K562 (cell line): Measurements from ENCODE around the gene AGAP3. TPM values are rescaled to one million over a fixed set of nuclear protein-coding genes. Genes with fewer than 3 reads are reported as not detected.
A peak's percentile ranks its signal among the peaks of the same experiment; 100 is the strongest.

Experiments used
- CBX5 ChIP-seq: IDR thresholded peaks from 2 replicates; pipeline ENCODE4 v1.6.1; 2014; ENCODE audit warnings: low read depth, borderline replicate concordance
- CEBPB ChIP-seq: fragments of 450-650 bp; IDR thresholded peaks from 2 replicates; pipeline ENCODE4 v1.6.1; 2016; ENCODE audit warnings: missing genetic modification characterization, missing compliant biosample characterization
- CTCFL ChIP-seq: IDR thresholded peaks from 2 replicates; pipeline ENCODE4 v1.6.1; 2011; ENCODE audit warnings: borderline replicate concordance, low read depth, mild to moderate bottlenecking, moderate library complexity, low read length; ENCODE audit not compliant: insufficient read depth, poor library complexity, severe bottlenecking
- LARP7 ChIP-seq: fragments of 450-650 bp; IDR thresholded peaks from 2 replicates; pipeline ENCODE4 v1.6.1; 2016
- MCM5 ChIP-seq: fragments of 450-650 bp; IDR thresholded peaks from 2 replicates; pipeline ENCODE4 v1.6.1; 2016; ENCODE audit warnings: low read depth
- NEUROD1 ChIP-seq: fragments of 150-350 bp; IDR thresholded peaks from 2 replicates; pipeline ENCODE4 v1.6.1; 2014; ENCODE audit warnings: borderline replicate concordance, low read length, low read depth; ENCODE audit not compliant: partially characterized antibody
- POLR2B ChIP-seq: fragments of 450-650 bp; IDR thresholded peaks from 2 replicates; pipeline ENCODE4 v1.6.1; 2018; ENCODE audit warnings: low read depth; ENCODE audit not compliant: partially characterized antibody
- RUNX1 ChIP-seq: sonication (generic); IDR thresholded peaks from 2 replicates; pipeline ENCODE4 v1.6.1; 2016; ENCODE audit warnings: antibody characterized with exemption, low read depth
- SMARCA4 ChIP-seq: fragments of 450-650 bp; IDR thresholded peaks from 2 replicates; pipeline ENCODE4 v1.6.1; 2016
- SMC3 ChIP-seq: conservative IDR thresholded peaks from 2 replicates; pipeline ENCODE4 v1.6.1; 2011; ENCODE audit warnings: low read depth, low read length, improper control_type of control experiment; ENCODE audit not compliant: insufficient read depth
- USF2 ChIP-seq: sonication (generic); formaldehyde crosslinking; IDR thresholded peaks from 2 replicates; pipeline ENCODE4 v1.5.0; 2020; ENCODE audit warnings: missing genetic modification reagents
- ZBTB5 ChIP-seq: fragments of 450-650 bp; IDR thresholded peaks from 2 replicates; pipeline ENCODE4 v1.6.1; 2017; ENCODE audit warnings: antibody characterized with exemption
- ZFP30 ChIP-seq: fragments of 250-450 bp; sonication (Bioruptor Pico); IDR thresholded peaks from 2 replicates; pipeline ENCODE4 v1.8.0; 2022; ENCODE audit warnings: moderate library complexity, mild to moderate bottlenecking, inconsistent platforms, borderline replicate concordance
- ZNF280A ChIP-seq: fragments of 450-650 bp; IDR thresholded peaks from 2 replicates; pipeline ENCODE4 v1.6.1; 2018; ENCODE audit warnings: mild to moderate bottlenecking, low read depth; ENCODE audit not compliant: partially characterized antibody
- ZNF436 ChIP-seq: fragments of 250-450, 450-650 bp; sonication (Bioruptor Pico); formaldehyde crosslinking; IDR thresholded peaks from 2 replicates; pipeline ENCODE4 v1.7.0; 2020; ENCODE audit warnings: mild to moderate bottlenecking
- ZNF696 ChIP-seq: fragments of 250-450 bp; sonication (Bioruptor Pico); conservative IDR thresholded peaks from 2 replicates; pipeline ENCODE4 v1.4.0; 2020; ENCODE audit warnings: mild to moderate bottlenecking, moderate library complexity
- ZNF77 ChIP-seq: fragments of 250-450 bp; sonication (Bioruptor Pico); IDR thresholded peaks from 2 replicates; pipeline ENCODE4 v1.5.0; 2020
- polyA plus RNA-seq, 8 experiments: library from polyadenylated mRNA; depleted of rRNA in 4 of 8; stranded (reverse) in 5 of 8; unstranded in 3 of 8; fragments of >200 nt; fragmentation: Nextera tagmentation in 2 of 8; fragmentation: Illumina TruSeq in 1 of 8; extraction: Ambion mirVana in 2 of 8; extraction: Trizol in 1 of 8; gene quantifications; 2 replicates each; pipeline versions ENCODE4 v1.2.1 to v1.2.3, GENCODE V29; 2011 to 2014; ENCODE audit warnings: inconsistent platforms in 1 of 8, missing spikeins in 1 of 8
- total RNA-seq, 7 experiments: library from RNA; depleted of rRNA in 6 of 7; stranded (reverse); fragments of >200 nt in 6 of 7; fragmentation: Illumina TruSeq in 2 of 7; extraction: Trizol in 2 of 7; gene quantifications; 2 replicates each; pipeline versions ENCODE4 v1.2.1 to v1.2.3, GENCODE V29; 2011 to 2021; ENCODE audit warnings: low replicate concordance in 1 of 7

AGAP3 gene
- total and polyA plus RNA-seq, 9 of the 15 experiments (the other 6 are each of a cell fraction or from before 2014, with no cell fraction given): 3.4 to 208 (median 62.2) TPM

GRCh38 chr7:151057989-151058780 lies 28.1 kb upstream of the AGAP3 start (continued):
- TF ChIP-seq CTCFL: peak; percentile 57
- TF ChIP-seq ZNF280A: no peak
- TF ChIP-seq CBX5: no peak
- no peak for TF ChIP-seq MCM5
- no peak for TF ChIP-seq ZFP30 (CRISPR knock-in tag)
- TF ChIP-seq USF2 (CRISPR knock-in tag): peak; percentile 27; the same call in 1 of the 2 replicates
- peak; percentile 70 for TF ChIP-seq POLR2B
- no peak for TF ChIP-seq CEBPB (tag)
- no peak for TF ChIP-seq SMC3
- no peak for TF ChIP-seq ZNF696 (CRISPR knock-in tag)
- no peak for TF ChIP-seq NEUROD1
- TF ChIP-seq SMARCA4: peak; percentile 62; the same call in 1 of the 2 replicates
- TF ChIP-seq RUNX1: no peak; the same call in 1 of the 2 replicates
- no peak for TF ChIP-seq ZNF77 (CRISPR knock-in tag)
- TF ChIP-seq ZBTB5: no peak
- TF ChIP-seq ZNF436 (CRISPR knock-in tag): no peak
- peak; percentile 25; the same call in 1 of the 2 replicates for TF ChIP-seq LARP7
